Measurements from ENCODE around the gene G3BP2. TPM values are rescaled to one million over a fixed set of nuclear protein-coding genes. Genes with fewer than 3 reads are reported as not detected.

G3BP2 gene
- total and polyA plus RNA-seq, 2 of the 8 experiments (the other 6 are each of a cell fraction or from before 2014, with no cell fraction given) = 83.7 to 378 TPM

DNA sequence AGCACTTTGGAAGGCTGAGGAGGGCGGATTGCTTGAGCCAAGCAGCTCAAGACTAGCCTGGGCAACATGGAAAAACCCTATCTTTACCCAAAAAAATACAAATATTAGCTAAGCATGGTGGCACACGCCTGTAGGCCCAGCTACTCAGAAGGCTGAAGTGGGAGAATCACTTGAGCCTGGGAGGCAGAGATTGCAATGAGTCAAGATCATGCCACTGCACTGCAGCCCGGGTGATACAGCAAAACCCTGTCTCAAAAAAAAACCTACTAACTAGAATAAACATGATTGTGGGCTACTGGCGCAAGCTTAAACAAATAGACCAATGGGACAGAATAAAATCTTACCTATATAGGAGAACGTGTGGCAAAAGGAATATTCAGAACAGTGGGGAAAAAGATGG lies 50.2 kb downstream of the G3BP2 start:
- Histone ChIP-seq H3K36me3 (ENCODE audit: control insufficient read depth in 2 of 4, insufficient read depth in 4 of 4, low read length in 3 of 4) (no peaks in the 10 kb centered on the region), H2BK5ac (ENCODE audit: low read depth, low read length) (no peak overlapping the region), H2BK20ac (ENCODE audit: low read length) (no peak overlapping the region), H3K4me1 (replicated peaks in 1 of 4; ENCODE audit: control insufficient read depth in 3 of 4, insufficient read depth in 4 of 4, low read length in 3 of 4) (no peaks in the 10 kb centered on the region), H3K4ac (replicated peaks; ENCODE audit: insufficient read length, low read depth, low read length) (no peak overlapping the region), H3K23me2 (ENCODE audit: low read depth, low read length) (no peaks in the 10 kb centered on the region), H3K4me2 (ENCODE audit: insufficient read depth in 1 of 2, low read depth in 2 of 2, low read length in 2 of 2) (no peak overlapping the region), H2BK12ac (ENCODE audit: low read depth, low read length) (no peak overlapping the region), H2AK5ac (ENCODE audit: low read depth, low read length) (no peak overlapping the region), H3K9ac (replicated peaks in 1 of 4; ENCODE audit: extremely low read depth in 1 of 4, low read depth in 3 of 4, low read length in 3 of 4) (no peak overlapping the region), H3K79me2 (ENCODE audit: control insufficient read depth in 1 of 2, insufficient read depth in 2 of 2, low read length in 2 of 2) (no peaks in the 10 kb centered on the region), H2BK120ac (replicated peaks; ENCODE audit: low read depth, low read length) (no peak overlapping the region), H2BK15ac (ENCODE audit: low read length) (no peak overlapping the region), H2AFZ (ENCODE audit: low read length) (no peak overlapping the region), H4K20me1 (replicated peaks in 1 of 2; ENCODE audit: control insufficient read depth in 1 of 2, insufficient read depth in 2 of 2, low read length in 2 of 2) (no peaks in the 10 kb centered on the region), H3K18ac (ENCODE audit: extremely low read depth, low read length) (no peak overlapping the region), H4K91ac (replicated peaks; ENCODE audit: insufficient read length, low read length) (no peak overlapping the region), H3K56ac (replicated peaks; ENCODE audit: insufficient read length, low read depth, low read length) (no peak overlapping the region), H3K27ac (ENCODE audit: low read depth, low read length) (no peak overlapping the region), H3K79me1 (ENCODE audit: low read depth, low read length) (no peaks in the 10 kb centered on the region), H3K27me3 (replicated peaks in 1 of 4; ENCODE audit: control insufficient read depth in 3 of 4, extremely low read depth in 1 of 4, insufficient read depth in 3 of 4, low read length in 3 of 4) (no peaks in the 10 kb centered on the region), H3K23ac (ENCODE audit: insufficient read length) (no peak overlapping the region), H3K9me3 (ENCODE audit: insufficient read depth in 2 of 2, low read depth in 1 of 2, low read length in 1 of 2) (no peaks in the 10 kb centered on the region), H4K5ac (ENCODE audit: insufficient read length, low read depth, low read length) (no peak overlapping the region), H3K14ac (ENCODE audit: insufficient read length) (no peak overlapping the region), H3K4me3 (ENCODE audit: extremely low read depth in 1 of 4, insufficient read depth in 2 of 4, low read depth in 3 of 4, low read length in 4 of 4) (no peak overlapping the region), H4K8ac (ENCODE audit: extremely low read depth, insufficient read depth, low read length) (no peak overlapping the region)
- TF ChIP-seq, protein P1, sequence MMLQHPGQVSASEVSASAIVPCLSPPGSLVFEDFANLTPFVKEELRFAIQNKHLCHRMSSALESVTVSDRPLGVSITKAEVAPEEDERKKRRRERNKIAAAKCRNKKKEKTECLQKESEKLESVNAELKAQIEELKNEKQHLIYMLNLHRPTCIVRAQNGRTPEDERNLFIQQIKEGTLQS (IDR thresholded peaks at IDR 0.05; ENCODE audit: insufficient read depth, low read depth, low read length) = no peak
- TF ChIP-seq SP2 (IDR thresholded peaks at IDR 0.05; ENCODE audit: low read length) (no peak), CREB1 (IDR thresholded peaks at IDR 0.05) (no peak), POLR2A (IDR thresholded peaks at IDR 0.05; ENCODE audit: control extremely low read depth in 1 of 2, low read depth in 2 of 2, low read length in 2 of 2) (no peak), RAD21 (IDR thresholded peaks at IDR 0.05 in 1 of 2, conservative IDR thresholded peaks at IDR 0.05 in 1 of 2; ENCODE audit: low read depth in 2 of 2, low read length in 2 of 2) (no peak), BACH1 (IDR thresholded peaks at IDR 0.05; ENCODE audit: low read length) (no peak), POLR2AphosphoS5 (IDR thresholded peaks at IDR 0.05; ENCODE audit: low read depth, low read length) (no peak)
- ChIA-PET CTCF (ENCODE audit: partially characterized antibody) (interaction anchor here (0.6 kb wide), 2 partner anchors 93 to 129 kb away, joined by 3 to 6 read pairs; no protein-coding TSS in a partner anchor), POLR2A (ENCODE audit: partially characterized antibody) (interaction anchor here (0.6 kb wide), 1 partner anchor 17 kb away, joined by 3 read pairs; no protein-coding TSS in a partner anchor)
- DNase-seq (ENCODE audit: low read depth in 1 of 2, low spot score in 2 of 2) = no peak
- FAIRE-seq = no peak
- 90% methylated on average over 5 of the region's 5 CpGs; no CpG with 5 or more reads in 1 of the 2 experiments for WGBS, 2 experiments (ENCODE audit: extremely low coverage in 1 of 2, insufficient coverage in 1 of 2, insufficient read length in 1 of 2, insufficient replicate concordance in 2 of 2, low coverage in 1 of 2, low lambda C conversion rate in 2 of 2, missing lambda C conversion rate in 1 of 2)
